Tibial artery (tissue), 4 donors: Measurements from ENCODE around the gene PRKCB.

ENCODE experiments used
- DNase-seq, 2 donors: peaks; one replicate each; pipeline ENCODE4 v3.0.0-alpha.2; 2019
- H3K27ac ChIP-seq, 2 donors: fragments of 200-600 bp; sonication (generic) in 1 of 2; 1 replicate in 1 of 2; 2 replicates in 1 of 2; pipeline ENCODE4 v1.5.1; 2018 to 2019; ENCODE audit warnings: mild to moderate bottlenecking in 1 of 2
- H3K27me3 ChIP-seq, 2 donors: fragments of 200-600 bp; sonication (generic) in 1 of 2; one replicate each; pipeline versions ENCODE4 v1.5.1 to v1.6.0; 2016 to 2019
- H3K36me3 ChIP-seq, 3 donors: fragments of 200-600 bp; sonication (generic) in 2 of 3; one replicate each; pipeline ENCODE4 v1.5.1; 2016 to 2019; ENCODE audit warnings: mild to moderate bottlenecking in 2 of 3
- H3K4me1 ChIP-seq, 4 donors: fragments of 200-600 bp; sonication (generic) in 2 of 4; 1 replicate in 3 of 4; 2 replicates in 1 of 4; pipeline ENCODE4 v1.5.1; 2016 to 2019
- H3K4me3 ChIP-seq, 2 donors: fragments of 200-600 bp; sonication (generic) in 1 of 2; 1 replicate in 1 of 2; 2 replicates in 1 of 2; pipeline ENCODE4 v1.5.1; 2018 to 2019; ENCODE audit warnings: mild to moderate bottlenecking in 2 of 2
- H3K9me3 ChIP-seq, 3 donors: fragments of 200-600 bp; sonication (generic) in 1 of 3; one replicate each; pipeline ENCODE4 v1.5.1; 2016 to 2019
- intact Hi-C: fragments of 100-400 bp; cut with DNase I; formaldehyde crosslinking; loops from one replicate; pipeline ENCODE4 v1.15.0; 2023; ENCODE audit warnings: low total_unique reads
- TF ChIP-seq, protein P1 (sequence below), 2 experiments: fragments of 200-600 bp in 1 of 2; fragments of 450-650 bp in 1 of 2; IDR thresholded peaks; one replicate each; pipeline ENCODE4 v1.5.1; 2017 to 2019; ENCODE audit warnings: antibody characterized with exemption in 2 of 2, mild to moderate bottlenecking in 1 of 2, moderate library complexity in 1 of 2

The PRKCB gene

GRCh38 chr16:23976524-23976923 is 140.7 kb downstream of the PRKCB start:
- H3K27me3 ChIP-seq: no peaks in the 10 kb centered on the region
- no peak overlapping the region for H3K27ac ChIP-seq
- DNase-seq: no peak
- H3K4me3 ChIP-seq: no peak overlapping the region
- no peaks in the 10 kb centered on the region for H3K9me3 ChIP-seq
- H3K36me3 ChIP-seq: no peaks in the 10 kb centered on the region
- no peaks in the 10 kb centered on the region for H3K4me1 ChIP-seq
- intact Hi-C loops: no loop called here
- TF ChIP-seq, protein P1, sequence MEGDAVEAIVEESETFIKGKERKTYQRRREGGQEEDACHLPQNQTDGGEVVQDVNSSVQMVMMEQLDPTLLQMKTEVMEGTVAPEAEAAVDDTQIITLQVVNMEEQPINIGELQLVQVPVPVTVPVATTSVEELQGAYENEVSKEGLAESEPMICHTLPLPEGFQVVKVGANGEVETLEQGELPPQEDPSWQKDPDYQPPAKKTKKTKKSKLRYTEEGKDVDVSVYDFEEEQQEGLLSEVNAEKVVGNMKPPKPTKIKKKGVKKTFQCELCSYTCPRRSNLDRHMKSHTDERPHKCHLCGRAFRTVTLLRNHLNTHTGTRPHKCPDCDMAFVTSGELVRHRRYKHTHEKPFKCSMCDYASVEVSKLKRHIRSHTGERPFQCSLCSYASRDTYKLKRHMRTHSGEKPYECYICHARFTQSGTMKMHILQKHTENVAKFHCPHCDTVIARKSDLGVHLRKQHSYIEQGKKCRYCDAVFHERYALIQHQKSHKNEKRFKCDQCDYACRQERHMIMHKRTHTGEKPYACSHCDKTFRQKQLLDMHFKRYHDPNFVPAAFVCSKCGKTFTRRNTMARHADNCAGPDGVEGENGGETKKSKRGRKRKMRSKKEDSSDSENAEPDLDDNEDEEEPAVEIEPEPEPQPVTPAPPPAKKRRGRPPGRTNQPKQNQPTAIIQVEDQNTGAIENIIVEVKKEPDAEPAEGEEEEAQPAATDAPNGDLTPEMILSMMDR (IDR thresholded peaks at IDR 0.05): no peak

- TF ChIP-seq, protein P1 (IDR thresholded peaks at IDR 0.05): no peak
- Histone ChIP-seq H3K9me3 (no peaks in the 10 kb centered on the region), H3K4me1 (no peaks in the 10 kb centered on the region), H3K4me3 (no peak overlapping the region), H3K27ac (no peak overlapping the region), H3K36me3 (no peaks in the 10 kb centered on the region), H3K27me3 (no peaks in the 10 kb centered on the region)
- DNase-seq: no peak
- intact Hi-C loops: no loop called here
Measured at GRCh38 chr16:23979441-23979840, 143.7 kb downstream of the PRKCB start.

DNA sequence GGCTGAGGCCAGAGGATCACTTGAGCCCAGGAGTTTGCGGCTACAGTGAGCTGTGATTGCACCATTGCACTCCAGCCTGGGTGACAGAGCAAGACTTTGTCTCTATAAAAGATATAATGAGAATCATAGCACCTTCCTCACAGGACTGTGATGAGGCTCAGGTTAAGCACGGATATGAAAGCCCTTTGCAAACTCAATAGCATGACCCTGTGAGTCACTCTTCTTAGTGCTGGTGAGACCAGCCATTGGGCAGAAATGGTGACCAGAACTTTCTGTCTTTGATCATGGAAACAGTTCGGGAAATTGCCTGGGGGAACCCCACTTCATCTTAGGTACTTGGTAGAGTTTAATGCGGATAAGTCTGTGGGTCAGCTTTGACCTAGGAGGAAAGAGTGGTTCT is 144.2 kb downstream of the PRKCB start:
- Histone ChIP-seq H3K4me1 (no peaks in the 10 kb centered on the region), H3K4me3 (no peak overlapping the region), H3K36me3 (no peaks in the 10 kb centered on the region), H3K27ac (no peak overlapping the region), H3K27me3 (no peaks in the 10 kb centered on the region), H3K9me3 (no peaks in the 10 kb centered on the region)
- no peak for DNase-seq
- TF ChIP-seq, protein P1 (IDR thresholded peaks at IDR 0.05): no peak
- intact Hi-C loops: loop anchor here (10.0 kb wide), 1 partner anchor 55 kb away; no protein-coding TSS in a partner anchor

DNA sequence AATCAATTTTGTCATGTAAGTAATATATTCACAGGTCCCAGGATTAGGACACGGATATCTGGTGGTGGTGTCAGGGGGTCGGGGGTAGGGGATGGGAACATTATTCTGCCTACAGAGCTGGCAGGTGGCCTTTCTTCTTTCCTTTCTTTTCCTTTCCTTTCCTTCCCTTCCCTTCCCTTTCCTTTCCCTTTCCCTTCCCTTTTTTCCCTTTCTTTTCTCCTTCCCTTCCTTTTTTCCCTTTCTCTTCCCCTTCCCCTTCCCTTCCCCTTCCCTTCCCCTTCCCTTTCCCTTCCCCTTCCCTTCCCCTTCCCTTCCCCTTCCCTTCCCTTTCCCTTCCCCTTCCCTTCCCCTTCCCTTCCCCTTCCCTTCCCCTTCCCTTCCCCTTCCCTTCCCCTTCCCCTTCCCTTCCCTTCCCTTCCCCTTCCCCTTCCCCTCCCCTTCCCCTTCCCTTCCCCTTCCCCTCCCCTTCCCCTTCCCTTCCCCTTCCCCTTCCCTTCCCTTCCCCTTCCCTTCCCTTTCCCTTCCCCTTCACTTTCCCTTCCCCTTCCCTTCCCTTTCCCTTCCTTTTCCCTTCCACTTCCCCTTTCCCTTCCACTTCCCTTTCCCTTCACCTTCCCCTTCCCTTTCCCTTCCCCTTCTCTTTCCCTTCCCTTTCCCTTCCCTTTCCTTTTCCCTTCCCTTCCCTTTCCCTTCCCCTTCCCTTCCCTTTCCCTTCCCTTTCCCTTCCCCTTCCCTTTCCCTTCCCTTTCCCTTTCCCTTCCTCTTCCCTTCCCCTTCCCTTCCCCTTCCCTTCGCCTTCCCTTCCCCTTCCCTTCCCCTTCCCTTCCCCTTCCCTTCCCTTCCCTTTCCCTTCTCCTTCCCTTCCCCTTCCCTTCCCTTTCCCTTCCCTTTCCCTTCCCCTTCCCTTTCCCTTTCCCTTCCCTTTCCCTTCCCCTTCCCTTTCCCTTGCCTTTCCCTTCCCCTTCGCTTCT is 145.9 kb downstream of the PRKCB start:
- intact Hi-C loops: loop anchor here (10.0 kb wide), 1 partner anchor 57 kb away; no protein-coding TSS in a partner anchor
- Histone ChIP-seq H3K36me3 (no peaks in the 10 kb centered on the region), H3K4me1 (no peaks in the 10 kb centered on the region), H3K27ac (no peak overlapping the region), H3K9me3 (no peaks in the 10 kb centered on the region), H3K4me3 (no peak overlapping the region), H3K27me3 (no peaks in the 10 kb centered on the region)
- no peak for DNase-seq
- TF ChIP-seq, protein P1 (IDR thresholded peaks at IDR 0.05): no peak

- intact Hi-C loops: loop anchor here (10.0 kb wide), 1 partner anchor 62 kb away; no protein-coding TSS in a partner anchor
- no peaks in the 10 kb centered on the region for H3K27me3 ChIP-seq
- no peak for DNase-seq
- H3K4me3 ChIP-seq: no peak overlapping the region
- no peaks in the 10 kb centered on the region for H3K4me1 ChIP-seq
- TF ChIP-seq, protein P1 (IDR thresholded peaks at IDR 0.05): no peak
- no peak overlapping the region for H3K27ac ChIP-seq
- peaks cover 0 to 5% (median 0%) of the 10 kb centered on the region in 3 donors for H3K36me3 ChIP-seq
- no peaks in the 10 kb centered on the region for H3K9me3 ChIP-seq
Measured at GRCh38 chr16:23986455-23986854, 150.7 kb downstream of the PRKCB start.
